NCI-H146 (cell line): Measurements from ENCODE around the gene ATP5MG.
A peak's percentile ranks its signal among the peaks of the same experiment; 100 is the strongest.
"Not testable (repeated sequence)": the region's sequence is repeated elsewhere in the genome, so short reads cannot be mapped to it uniquely, and the experiment has no call there.

Source experiments
- DNase-seq: peaks from one replicate; lab custom pipeline; 2025; lab: John Stamatoyannopoulos, UW

ATP5MG gene, protein sequence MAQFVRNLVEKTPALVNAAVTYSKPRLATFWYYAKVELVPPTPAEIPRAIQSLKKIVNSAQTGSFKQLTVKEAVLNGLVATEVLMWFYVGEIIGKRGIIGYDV

GRCh38 chr11:118401151-118401879 is at the start of gene ATP5MG:
Gene ATP5MG, plus strand, starts transcription at chr11:118401606. Its CDS starts 60 bp downstream, at chr11:118401666.
- peak; percentile 93 for DNase-seq

GRCh38 chr11:118353084-118353710 is 48.2 kb upstream of the ATP5MG start:
- DNase-seq: no peak

DNA sequence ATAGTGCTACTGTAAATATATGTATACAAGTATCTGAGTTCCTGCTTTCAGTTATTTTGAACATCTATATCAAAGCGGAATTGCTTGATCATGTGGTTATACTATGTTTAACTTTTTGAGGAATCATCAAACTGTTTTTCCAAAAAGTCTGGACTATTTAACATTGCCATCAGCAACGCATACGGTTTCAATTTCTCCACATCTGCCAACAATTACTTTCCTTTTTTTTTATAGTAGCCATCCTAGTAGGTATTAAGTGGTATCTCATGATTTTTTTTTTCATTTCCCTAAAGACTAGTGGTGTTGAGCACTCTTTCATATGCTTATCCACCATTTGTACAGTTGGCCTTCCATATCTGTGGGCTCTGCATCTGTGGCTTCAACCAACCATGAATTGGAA is 43.3 kb upstream of the ATP5MG start:
- DNase-seq: no peak

- peak; percentile 94 for DNase-seq
Observed at GRCh38 chr11:118359295-118359958, 42.0 kb upstream of the ATP5MG start, which contains the start of gene UBE4A. Gene UBE4A, plus strand, starts transcription at chr11:118359600. Its CDS starts 5,481 bp downstream, at chr11:118365081.

DNA sequence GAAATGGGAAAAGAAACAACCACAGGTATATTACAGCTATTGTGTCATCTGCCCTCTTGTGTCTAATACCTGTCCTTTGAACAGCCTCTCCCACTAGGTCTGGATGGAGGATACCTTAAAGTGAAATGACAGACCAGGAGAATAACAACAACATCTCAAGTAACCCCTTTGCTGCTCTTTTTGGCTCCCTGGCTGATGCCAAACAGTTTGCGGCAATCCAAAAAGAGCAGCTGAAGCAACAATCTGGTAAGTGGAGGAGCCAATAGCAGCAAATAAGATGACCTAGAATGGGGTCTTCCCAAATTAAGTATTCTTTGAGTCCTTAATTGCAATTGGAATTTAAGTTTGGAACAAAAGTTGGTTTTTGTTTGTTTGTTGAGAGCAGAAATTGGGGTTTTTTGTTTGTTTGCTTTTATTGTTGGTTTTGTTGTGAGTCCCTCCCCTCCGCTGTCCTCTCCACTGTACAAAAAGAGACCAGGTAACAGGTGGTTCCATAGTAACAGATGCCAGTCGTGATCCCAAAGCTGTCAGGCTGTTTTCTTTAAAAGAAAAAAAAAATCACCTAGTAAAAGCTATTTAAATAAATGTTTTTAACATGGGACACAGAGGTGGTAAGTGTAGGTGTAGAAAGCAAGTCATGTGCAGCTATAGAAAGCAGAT is 36.3 kb upstream of the ATP5MG start:
- no peak for DNase-seq

GRCh38 chr11:118366287-118366686 is 35.1 kb upstream of the ATP5MG start:
- no peak for DNase-seq

GRCh38 chr11:118370774-118371173 is 30.6 kb upstream of the ATP5MG start:
- DNase-seq: no peak

- DNase-seq: no peak
Observed at GRCh38 chr11:118373263-118373662, 28.1 kb upstream of the ATP5MG start.

DNA sequence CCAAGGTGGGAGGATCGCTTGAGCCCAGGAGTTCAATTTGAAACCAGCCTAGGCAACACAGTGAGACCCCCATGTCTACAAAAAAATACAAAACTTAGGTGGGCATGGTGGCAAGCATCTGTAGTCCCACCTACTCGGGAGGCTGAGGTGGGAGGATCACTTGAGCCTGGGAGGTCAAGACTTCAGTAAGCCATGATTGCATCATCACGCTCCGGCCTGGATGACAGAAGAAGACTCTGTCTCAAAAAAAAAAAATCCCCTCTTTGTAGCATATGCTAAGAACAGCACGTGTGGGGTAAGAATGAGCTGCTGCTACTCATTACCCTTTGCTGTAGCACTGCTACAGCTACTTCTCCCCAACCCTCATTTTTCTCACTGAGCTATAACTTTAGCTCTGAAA is 27.5 kb upstream of the ATP5MG start:
- DNase-seq: no peak

DNA sequence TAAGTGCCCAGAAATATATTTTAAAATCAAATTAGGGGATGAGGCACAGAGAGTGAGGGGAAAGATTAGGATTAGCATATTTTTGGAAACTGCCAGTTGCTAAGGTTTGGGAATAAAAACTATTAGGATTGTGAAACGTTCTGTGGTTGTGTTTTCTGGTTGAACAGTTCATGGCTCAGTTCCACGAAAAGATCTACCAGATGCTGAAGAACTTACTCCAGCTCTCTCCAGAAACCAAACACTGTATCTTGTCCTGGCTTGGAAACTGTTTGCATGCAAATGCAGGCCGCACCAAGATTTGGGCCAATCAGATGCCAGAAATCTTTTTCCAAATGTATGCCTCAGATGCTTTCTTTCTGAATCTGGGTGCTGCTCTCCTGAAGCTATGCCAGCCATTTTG is 26.7 kb upstream of the ATP5MG start:
- no peak for DNase-seq

- DNase-seq: no peak
Observed at GRCh38 chr11:118375978-118376377, 25.4 kb upstream of the ATP5MG start.

DNA sequence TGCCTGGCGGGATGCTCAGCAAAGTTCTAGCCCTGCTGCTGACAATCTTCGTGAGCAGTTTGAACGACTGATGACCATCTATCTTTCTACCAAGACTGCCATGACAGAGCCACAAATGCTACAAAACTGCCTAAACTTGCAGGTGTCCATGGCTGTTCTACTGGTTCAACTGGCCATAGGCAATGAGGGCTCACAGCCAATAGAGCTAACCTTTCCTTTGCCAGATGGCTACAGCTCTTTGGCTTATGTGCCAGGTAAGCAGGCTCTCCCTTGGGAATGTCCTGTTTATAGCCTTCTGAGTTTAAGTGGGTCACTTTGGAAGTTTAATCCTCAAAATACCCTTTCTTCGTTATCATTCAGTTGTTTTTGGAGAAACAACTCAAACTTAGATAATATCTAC is 21.9 kb upstream of the ATP5MG start:
- no peak for DNase-seq

DNA sequence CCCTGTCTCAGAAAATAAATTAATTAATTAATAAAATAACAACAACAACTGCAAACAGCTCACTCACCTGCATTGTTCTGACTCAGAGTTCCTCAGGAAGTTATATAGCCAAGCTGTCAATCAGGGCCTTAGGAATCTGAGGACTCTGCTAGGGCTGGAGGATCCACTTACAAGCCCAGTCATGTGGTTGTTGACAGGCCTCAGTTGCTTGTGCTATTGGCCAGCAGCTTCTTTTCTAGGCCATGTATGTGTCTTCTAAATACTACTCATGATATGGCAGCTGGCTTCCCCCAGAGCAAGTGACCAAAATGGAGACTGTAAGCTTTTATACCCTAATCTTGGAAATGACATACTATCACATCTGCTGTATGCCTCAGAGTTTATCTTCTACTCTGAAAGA is 20.8 kb upstream of the ATP5MG start:
- no peak for DNase-seq

DNA sequence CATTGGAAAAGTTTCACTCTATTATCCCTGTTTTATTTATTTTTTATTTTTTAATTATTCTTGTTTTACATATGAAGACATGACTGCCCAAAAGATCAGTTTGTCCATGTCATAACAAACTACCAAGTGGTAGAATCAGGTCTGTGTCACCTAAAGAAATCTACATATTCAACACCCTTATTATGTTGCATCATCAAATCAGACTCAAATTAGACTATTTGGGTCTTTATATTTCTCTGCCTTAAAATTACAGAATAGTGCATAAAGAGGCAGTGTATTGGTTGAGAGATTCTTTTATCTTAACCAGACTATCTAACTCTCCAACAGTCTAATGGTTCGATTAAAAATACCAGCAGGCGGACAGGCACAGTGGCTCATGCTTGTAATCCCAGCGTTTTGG is 18.5 kb upstream of the ATP5MG start:
- DNase-seq: no peak

GRCh38 chr11:118383657-118384056 is 17.7 kb upstream of the ATP5MG start:
- no peak for DNase-seq

DNA sequence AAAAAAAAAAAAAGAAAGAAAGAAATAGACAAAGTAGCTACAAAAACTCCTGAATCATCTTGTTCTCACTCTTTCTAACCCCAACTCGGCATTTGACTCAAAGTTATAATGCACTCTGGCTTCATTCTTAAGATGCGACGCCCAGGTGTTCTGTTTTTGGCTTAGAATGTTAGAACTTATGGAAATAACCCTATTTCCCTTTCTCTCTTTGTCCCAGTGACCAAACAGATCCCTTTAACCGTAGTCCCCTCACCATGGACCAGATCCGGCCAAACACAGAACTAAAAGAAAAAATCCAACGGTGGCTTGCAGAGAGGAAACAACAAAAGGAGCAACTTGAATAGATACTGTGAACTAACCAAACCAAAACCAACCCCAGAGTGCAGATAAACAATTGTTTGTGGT is 5.3 kb upstream of the ATP5MG start:
- no peak for DNase-seq

DNA sequence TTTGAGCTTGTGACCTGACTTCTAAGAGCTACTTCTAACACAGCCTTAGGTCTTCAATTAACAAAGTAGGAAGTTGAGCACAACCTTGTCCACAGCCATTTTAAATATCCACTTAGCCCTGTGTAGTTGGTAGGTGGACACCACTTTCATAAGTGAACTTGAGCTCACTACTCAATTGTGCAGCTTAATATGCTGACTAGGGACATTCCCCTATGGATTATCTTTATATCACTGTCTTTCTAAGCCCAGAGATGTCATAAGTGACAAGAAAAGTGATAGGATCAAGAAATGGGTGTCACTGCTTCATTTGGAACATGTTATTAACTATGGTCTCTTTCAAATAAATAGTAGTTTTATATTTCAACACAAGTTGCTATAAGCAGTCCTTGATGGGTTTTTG is 4.0 kb upstream of the ATP5MG start:
- DNase-seq: no peak

DNA sequence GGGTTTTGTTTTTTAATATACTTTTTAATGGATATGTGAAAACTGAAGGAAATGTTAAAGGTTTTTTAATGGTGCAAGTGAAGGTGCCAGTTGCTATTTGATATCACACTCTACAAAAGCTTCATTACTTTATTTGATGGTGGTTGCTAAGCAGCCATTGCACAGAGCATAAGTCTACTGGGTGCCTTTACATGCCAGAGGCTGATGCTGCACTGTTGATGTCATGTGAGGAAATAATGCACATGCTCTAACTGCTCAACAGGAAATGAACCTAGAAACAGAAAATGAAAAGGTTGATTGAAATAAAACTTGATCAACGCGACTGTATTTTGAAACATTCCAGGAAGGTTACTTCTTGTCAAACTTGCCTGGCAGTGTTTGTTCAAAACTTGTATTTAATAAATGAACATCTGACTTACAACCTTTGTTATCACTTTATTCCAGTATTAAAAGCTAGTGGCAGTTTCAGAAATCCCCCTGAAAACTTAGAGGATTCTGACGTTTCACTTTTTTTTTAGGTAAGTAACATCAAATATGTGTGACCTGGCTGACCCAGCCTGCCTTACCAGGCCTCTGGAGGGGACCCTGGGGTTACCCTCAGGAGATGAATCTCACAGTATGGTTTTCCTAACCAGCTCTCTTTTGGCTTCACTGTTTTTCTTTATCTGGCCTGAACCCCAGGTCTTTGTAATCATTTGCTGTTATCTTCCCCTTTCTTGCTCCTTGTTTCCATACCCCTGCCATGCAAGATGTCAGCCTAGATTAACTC is 2.4 kb upstream of the ATP5MG start:
- no peak for DNase-seq

- DNase-seq: no peak
Observed at GRCh38 chr11:118401880-118402590, 629 bp downstream of the ATP5MG start.

- not testable (repeated sequence) for DNase-seq
Observed at GRCh38 chr11:118402594-118402993, 1.2 kb downstream of the ATP5MG start.

GRCh38 chr11:118406599-118407166 is 5.3 kb downstream of the ATP5MG start:
- DNase-seq: peak; percentile 54
